Erythroblast (primary cell): ENCODE data around the gene AP2A2.

Experiments
- GATA1 ChIP-seq: IDR thresholded peaks from 2 replicates; pipeline ENCODE4 v1.6.1; 2011; ENCODE audit warnings: low read depth, mild to moderate bottlenecking, control low read depth, low read length, moderate library complexity
- POLR2A ChIP-seq: IDR thresholded peaks from 2 replicates; pipeline ENCODE4 v1.6.1; 2011; ENCODE audit warnings: mild to moderate bottlenecking, low read length

GRCh38 chr11:987671-988070, 62.0 kb downstream of the AP2A2 start:
- TF ChIP-seq POLR2A: no peak
- no peak for TF ChIP-seq GATA1
